ENCODE results near the gene CX3CR1.

GRCh38 chr3:39232859-39233258, 47.0 kb downstream of the CX3CR1 start:
- no peak for TF ChIP-seq CTCF (tag by site-specific recombination; IDR thresholded peaks at IDR 0.05)
- TF ChIP-seq HOXA7 (CRISPR knock-in tag; IDR thresholded peaks at IDR 0.05; ENCODE audit: borderline replicate concordance): no peak
- TF ChIP-seq GFI1B (tag by site-specific recombination; IDR thresholded peaks at IDR 0.05): no peak
- no peak for TF ChIP-seq ZBTB49 (tag by site-specific recombination; IDR thresholded peaks at IDR 0.05; ENCODE audit: low read depth)
- no peak for TF ChIP-seq ZNF274 (IDR thresholded peaks at IDR 0.05; ENCODE audit: low read length)
- no peak for TF ChIP-seq ZNF274 (tag by site-specific recombination; IDR thresholded peaks at IDR 0.05; ENCODE audit: borderline replicate concordance)
- no peak for TF ChIP-seq ZNF239 (tag by site-specific recombination; IDR thresholded peaks at IDR 0.05)
- TF ChIP-seq PBX3 (CRISPR knock-in tag; IDR thresholded peaks at IDR 0.05): no peak
- no peak for TF ChIP-seq ZBTB26 (tag by site-specific recombination; optimal IDR thresholded peaks at IDR 0.05)
